HTERT RPE-1 (cell line): ENCODE data around the gene C11orf68.

Experiments used
- in situ Hi-C: fragments of 300-500 bp; cut with MboI; formaldehyde crosslinking; loops from 4 replicates; pipeline ENCODE4 v1.14.3; 2020; ENCODE audit warnings: low sequenced_read_pairs

C11orf68 gene

GRCh38 chr11:65891219-65892136, 27.4 kb downstream of the C11orf68 start:
- in situ Hi-C loops = no loop called here

- in situ Hi-C loops = no loop called here
Measured at GRCh38 chr11:65890324-65891218, 28.3 kb downstream of the C11orf68 start, which contains the start of gene CCDC85B. TSS of gene CCDC85B (plus strand) at chr11:65890673. CDS start at chr11:65890784, 111 bp downstream.

GRCh38 chr11:65888163-65888814, 30.6 kb downstream of the C11orf68 start, which contains the start of gene FIBP:
TSS of gene FIBP (minus strand) at chr11:65888471. CDS start at chr11:65888418, 53 bp downstream.
- in situ Hi-C loops = no loop called here

- in situ Hi-C loops = no loop called here
Measured at GRCh38 chr11:65887723-65888162, 31.1 kb downstream of the C11orf68 start.

GRCh38 chr11:65886826-65887722, 31.8 kb downstream of the C11orf68 start:
- in situ Hi-C loops = no loop called here

- in situ Hi-C loops = no loop called here
Measured at GRCh38 chr11:65885808-65886536, 32.9 kb downstream of the C11orf68 start.

- in situ Hi-C loops = no loop called here
Measured at GRCh38 chr11:65885231-65885630, 33.6 kb downstream of the C11orf68 start.

- in situ Hi-C loops = no loop called here
Measured at GRCh38 chr11:65884716-65885092, 34.2 kb downstream of the C11orf68 start.

- in situ Hi-C loops = no loop called here
Measured at GRCh38 chr11:65883786-65884715, 34.8 kb downstream of the C11orf68 start.

GRCh38 chr11:65883058-65883761, 35.7 kb downstream of the C11orf68 start:
- in situ Hi-C loops = no loop called here

GRCh38 chr11:65882120-65883057, 36.5 kb downstream of the C11orf68 start:
- in situ Hi-C loops = no loop called here

GRCh38 chr11:65880844-65881421, 37.9 kb downstream of the C11orf68 start:
- in situ Hi-C loops = no loop called here

- in situ Hi-C loops = no loop called here
Measured at GRCh38 chr11:65880027-65880426, 38.8 kb downstream of the C11orf68 start.

- in situ Hi-C loops = no loop called here
Measured at GRCh38 chr11:65879617-65880016, 39.2 kb downstream of the C11orf68 start, which contains the start of gene CTSW. TSS of gene CTSW (plus strand) at chr11:65879837. CDS start at chr11:65879855, 18 bp downstream.

GRCh38 chr11:65873318-65874156, 45.3 kb downstream of the C11orf68 start:
- in situ Hi-C loops = no loop called here
